COLO668 (cell line): ENCODE measurements around the gene PRDM16.

Experiments used
- DNase-seq: peaks from one replicate; lab custom pipeline; 2025; ENCODE audit not compliant: unreplicated experiment; lab: John Stamatoyannopoulos, UW

PRDM16 gene

DNA sequence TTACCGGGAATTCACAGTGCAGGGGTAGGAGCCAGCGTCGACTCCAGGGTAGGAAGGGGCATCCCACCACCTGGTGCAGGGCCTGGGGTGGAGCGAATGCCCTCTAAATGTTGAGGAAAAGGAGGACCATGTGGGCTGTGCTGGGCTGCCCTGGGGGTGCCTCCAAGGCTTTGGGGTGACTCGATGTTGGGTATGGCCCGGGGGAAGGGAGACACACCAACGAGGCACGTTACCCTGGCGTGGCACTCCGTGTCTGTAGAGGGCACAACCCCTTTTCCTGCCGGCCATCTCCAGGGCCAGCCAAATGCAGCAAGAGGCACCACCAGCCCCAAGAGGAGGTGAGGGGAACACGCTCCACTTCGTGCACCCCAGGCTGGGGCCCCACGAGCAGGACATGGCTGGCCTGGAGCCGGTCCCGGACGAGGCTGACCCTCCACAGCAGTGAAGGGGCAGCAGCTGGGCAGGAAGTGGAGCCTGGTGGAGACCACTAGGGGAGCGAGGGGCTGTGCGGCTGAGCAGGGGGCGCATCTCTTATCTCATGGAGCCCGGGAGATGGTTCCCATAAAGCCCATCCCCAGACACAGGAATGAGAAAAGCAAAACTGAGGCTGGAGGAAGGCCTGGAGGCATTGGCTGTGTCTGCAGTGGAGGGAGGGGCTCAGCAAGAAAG, 36.5 kb upstream of the PRDM16 start:
- DNase-seq = no peak

DNA sequence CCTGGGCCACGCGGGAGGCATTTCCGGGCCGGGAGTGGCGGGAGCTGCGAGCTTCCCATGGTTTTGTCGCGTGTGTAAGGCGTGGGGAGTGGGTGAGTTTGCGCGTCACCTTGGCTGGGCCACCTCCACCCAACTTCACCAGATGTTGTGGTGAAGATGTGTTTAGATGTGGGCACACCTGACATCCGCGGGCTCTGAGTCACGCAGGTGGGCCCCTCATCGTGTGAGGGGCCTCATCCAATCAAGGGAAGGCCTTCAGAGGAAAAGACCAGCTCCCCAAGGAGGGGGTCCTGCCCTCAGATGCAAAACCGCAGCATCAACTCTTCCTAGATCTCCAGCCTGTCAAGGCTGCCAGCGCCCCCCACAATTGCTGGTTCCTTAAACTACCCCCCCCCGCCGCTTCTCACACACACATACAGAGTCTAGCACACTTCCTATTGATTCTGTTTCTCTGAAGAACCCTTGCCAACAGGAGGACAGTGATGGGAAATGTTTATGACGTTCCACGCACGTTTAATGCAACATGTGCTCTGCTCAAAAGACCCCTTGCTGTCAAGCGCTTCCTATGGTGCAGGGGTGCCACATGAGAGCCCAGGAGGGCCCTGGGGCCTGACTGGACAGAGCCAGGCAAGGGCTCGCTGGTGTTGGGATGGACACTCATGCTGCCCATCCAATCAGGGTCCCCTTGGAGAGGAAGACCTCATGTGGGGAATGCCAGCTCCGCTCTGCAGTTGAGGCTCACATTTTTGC, 35.8 kb upstream of the PRDM16 start:
- DNase-seq = no peak

- no peak for DNase-seq
These were observed 35.3 kb upstream of the PRDM16 start for GRCh38 chr1:3033790-3034090.

GRCh38 chr1:3034162-3034561, 34.8 kb upstream of the PRDM16 start:
- DNase-seq = no peak

GRCh38 chr1:3034728-3035562, 34.1 kb upstream of the PRDM16 start:
- DNase-seq = no peak

GRCh38 chr1:3035563-3036446, 33.2 kb upstream of the PRDM16 start:
- DNase-seq = no peak

DNA sequence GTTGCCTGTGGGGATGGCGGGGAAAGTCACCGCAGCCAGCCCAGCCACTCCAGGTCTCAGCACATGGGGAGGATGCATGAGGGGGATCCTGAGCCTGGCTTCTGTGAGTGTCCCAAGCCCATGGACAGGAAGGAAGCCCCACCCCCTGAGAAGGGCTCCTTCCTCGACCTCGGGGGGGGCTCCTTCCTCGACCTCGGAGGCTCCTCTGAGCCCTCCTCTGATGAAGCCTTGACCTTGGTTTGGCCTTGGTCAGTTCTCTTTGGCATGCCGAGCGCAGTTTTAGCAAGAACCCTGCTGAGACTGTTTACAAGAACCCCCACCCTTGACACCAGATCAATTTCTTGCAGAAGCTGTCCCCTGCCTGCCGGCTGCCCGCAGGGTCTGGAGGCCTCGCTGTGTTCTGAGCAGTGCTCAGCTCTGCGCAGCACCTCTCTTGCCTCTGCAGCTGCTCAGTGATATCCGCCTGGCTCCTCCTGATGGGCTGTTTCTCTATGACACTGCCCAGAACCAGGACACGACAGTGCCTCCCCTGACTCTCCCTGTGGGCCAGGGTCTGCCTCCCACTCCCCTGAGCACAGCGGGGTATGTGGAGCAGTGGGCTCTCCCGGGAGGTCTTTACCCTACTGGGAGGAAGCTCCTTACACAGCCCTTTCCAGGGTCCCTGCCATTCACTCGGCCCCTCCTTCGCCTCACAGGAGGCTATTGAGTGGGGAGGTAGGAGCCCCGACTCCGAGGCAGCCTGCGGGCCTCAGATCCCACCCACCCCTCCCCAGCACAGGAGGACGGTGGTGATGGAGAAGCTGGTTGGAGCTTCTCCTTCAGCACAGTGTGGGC, 32.3 kb upstream of the PRDM16 start:
- no peak for DNase-seq

- DNase-seq = no peak
These were observed 31.5 kb upstream of the PRDM16 start for GRCh38 chr1:3037281-3038040.

GRCh38 chr1:3038113-3038551, 30.9 kb upstream of the PRDM16 start:
- no peak for DNase-seq

- DNase-seq = no peak
These were observed 30.3 kb upstream of the PRDM16 start for GRCh38 chr1:3038571-3039181.

DNA sequence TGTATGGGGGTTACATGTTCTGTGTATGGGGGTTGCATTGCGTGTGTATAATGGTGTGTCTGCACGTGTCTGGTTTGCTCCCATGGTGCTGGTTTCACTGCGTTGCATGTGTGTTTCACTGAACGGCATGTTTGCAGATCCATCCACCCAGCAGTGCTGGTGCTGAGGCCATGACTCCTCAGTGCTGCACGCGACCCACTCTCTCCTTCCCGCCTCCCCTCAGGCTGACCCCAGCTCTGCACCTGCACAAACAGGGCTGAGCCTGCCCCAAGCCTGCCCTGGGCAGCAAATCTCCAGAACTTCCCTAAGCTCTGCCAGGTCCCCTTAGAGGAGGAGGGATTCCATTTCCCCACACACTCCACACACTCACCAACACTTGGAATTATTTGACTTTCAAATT, 29.0 kb upstream of the PRDM16 start:
- no peak for DNase-seq

DNA sequence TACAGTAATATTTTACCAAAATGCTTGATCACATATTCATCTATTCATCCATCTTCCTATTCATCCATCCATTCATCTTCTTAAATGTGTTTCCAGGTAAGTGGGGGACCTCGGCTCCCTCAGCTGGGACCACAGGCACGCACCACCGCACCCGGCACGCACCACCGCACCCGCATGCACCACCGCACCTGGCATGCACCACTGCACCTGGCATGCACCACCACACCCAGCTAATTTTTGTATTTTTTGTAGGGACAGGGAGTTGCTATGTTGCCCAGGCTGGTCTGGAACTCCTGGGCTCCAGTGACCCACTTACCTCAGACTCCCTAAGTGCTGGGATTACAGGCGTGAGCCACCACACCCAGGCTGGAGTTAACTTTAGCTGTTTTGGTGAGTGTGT, 26.5 kb upstream of the PRDM16 start:
- DNase-seq = no peak

GRCh38 chr1:3049164-3049563, 19.8 kb upstream of the PRDM16 start:
- no peak for DNase-seq

- no peak for DNase-seq
These were observed 19.1 kb upstream of the PRDM16 start for GRCh38 chr1:3049905-3050304.

GRCh38 chr1:3050603-3051002, 18.4 kb upstream of the PRDM16 start:
- no peak for DNase-seq

- no peak for DNase-seq
These were observed 17.4 kb upstream of the PRDM16 start for GRCh38 chr1:3051270-3052268.

- no peak for DNase-seq
These were observed 16.5 kb upstream of the PRDM16 start for GRCh38 chr1:3052501-3052900.
